Measurements from ENCODE around the gene CACNA2D3.

The CACNA2D3 gene

DNA sequence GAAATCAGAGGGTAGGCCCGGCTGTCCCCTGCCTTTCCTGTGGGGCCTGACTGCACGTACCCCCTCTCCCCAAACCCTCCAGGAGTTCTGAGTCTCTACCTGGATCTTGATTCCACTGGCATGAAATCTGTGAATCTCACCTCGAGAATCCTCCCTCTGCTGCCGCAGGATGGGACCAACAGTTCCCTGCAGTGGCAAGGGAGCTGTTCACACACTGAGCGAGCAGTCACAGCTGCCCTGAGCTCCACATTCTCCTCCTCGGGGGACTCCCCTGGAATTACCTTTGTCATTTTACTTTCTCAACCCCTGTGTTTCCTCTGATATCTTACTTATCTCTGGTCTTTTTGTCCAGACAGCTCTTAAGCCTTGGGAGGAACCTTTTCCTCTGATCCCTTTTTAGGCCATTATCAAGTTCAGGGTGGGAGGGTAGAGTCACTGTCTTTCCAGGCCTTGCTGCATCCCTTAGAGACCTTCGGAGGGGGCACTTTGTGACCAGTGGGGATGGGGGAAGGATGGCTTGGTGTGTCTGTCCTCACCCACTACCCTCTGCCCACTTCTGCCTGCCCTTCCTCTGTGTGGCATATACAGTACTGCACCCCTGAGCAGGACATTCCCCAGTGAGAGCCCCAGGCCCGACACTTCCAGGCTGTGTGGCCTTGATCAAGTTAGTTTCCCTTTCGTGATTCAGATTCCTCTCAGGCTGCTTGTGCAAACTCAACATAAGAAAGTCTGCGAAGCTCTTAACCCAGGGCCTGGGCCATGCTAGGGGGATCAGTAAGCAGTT, 42.0 kb downstream of the CACNA2D3 start:
- TF ChIP-seq, protein P1, sequence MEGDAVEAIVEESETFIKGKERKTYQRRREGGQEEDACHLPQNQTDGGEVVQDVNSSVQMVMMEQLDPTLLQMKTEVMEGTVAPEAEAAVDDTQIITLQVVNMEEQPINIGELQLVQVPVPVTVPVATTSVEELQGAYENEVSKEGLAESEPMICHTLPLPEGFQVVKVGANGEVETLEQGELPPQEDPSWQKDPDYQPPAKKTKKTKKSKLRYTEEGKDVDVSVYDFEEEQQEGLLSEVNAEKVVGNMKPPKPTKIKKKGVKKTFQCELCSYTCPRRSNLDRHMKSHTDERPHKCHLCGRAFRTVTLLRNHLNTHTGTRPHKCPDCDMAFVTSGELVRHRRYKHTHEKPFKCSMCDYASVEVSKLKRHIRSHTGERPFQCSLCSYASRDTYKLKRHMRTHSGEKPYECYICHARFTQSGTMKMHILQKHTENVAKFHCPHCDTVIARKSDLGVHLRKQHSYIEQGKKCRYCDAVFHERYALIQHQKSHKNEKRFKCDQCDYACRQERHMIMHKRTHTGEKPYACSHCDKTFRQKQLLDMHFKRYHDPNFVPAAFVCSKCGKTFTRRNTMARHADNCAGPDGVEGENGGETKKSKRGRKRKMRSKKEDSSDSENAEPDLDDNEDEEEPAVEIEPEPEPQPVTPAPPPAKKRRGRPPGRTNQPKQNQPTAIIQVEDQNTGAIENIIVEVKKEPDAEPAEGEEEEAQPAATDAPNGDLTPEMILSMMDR (IDR thresholded peaks at IDR 0.05), result no peak

DNA sequence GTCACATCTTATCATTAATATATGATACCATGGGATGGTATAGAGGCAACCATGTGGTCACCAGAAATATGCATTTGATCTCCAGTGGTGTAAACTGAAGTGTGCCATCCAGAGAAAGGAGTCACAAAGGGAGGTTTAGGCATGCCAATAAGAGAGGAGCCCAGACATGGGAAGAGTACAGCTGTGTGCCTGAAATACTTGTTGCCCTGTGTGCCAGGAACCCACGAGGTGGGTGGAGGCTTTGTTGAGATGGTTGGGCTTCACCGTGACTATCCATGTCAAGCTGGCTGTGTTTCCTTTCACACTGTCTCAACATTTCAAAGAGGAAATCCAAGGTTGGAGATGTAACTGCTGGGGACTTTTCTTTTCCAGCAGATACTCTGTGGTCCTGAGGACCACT, 43.5 kb downstream of the CACNA2D3 start:
- TF ChIP-seq, protein P1 (IDR thresholded peaks at IDR 0.05), result no peak

DNA sequence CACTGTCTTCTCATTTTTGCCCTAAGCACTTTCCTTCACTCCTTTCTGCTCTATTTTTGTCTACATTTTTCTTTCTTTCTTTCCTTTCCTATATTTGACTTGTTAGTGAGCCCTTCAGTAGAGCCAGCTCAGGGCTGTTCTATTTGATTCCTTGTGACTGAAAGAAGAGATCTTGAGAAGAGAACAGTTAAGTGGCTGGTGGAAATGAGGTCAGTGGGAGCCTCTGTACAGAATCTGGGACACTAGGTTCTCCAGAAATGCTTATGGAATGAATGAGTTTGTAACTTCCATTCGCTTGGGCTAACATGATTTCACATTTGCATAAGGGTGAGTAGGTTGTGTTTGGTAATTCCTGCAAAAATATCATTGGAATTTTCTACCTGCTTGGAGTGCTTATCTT, 45.6 kb downstream of the CACNA2D3 start:
- TF ChIP-seq, protein P1 (IDR thresholded peaks at IDR 0.05), result no peak

DNA sequence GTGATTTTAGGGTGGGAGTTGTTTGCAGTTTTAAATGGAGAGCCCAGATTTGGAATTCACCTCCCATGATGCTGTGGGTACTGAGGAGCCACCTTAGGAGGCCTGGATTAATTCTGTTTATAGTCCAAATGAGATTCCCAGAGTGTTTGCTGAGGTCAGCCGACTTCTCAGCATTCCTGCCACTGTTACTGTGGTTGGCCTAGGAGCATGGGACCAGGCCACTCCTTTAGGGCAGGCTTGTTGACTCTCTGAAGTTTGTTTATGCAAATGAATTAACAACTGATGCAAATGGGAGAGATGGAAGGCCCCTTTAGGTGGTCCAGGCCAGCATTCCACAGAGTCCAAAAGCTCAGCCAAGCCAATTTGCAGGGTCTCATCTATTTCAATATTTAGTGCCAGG, 46.1 kb downstream of the CACNA2D3 start:
- TF ChIP-seq, protein P1 (IDR thresholded peaks at IDR 0.05), result no peak

DNA sequence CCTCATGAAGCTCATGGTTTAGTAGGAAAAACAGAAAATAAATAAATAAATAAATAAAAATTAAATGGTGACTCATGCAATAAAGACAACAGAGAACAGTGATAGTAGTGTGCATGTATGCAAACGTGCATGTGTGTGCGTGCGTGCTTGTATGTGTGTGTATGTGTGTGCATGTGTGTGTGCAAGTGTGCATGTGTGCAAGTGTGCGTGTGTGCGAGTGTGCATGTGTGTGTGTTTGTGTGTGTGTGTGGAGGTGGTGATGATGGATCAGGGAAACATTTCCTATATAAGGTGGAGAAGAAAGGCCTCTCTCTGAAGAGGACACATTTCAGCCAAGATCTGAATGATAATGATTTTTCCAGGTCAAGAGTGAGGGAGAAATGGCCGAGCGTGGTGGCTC, 47.2 kb downstream of the CACNA2D3 start:
- TF ChIP-seq, protein P1 (IDR thresholded peaks at IDR 0.05), result no peak

DNA sequence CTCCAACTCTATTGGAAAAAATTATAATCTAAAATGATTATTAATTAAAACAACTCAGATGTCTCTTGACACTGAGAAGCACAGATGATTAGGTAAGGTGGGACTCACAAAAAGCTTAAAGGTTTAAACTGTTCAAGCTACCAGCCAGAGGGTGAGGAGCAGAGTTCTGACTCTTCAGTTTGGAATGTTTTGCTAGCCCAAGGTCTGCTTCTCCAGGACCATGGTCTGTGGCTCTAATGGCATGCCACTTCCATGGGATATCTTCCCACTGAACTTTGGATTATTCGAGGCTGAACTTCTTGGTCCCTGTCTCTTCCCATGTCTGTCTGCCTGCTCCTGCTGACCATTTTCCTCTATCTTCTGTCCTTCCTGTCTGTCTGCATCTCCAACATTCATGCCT, 49.2 kb downstream of the CACNA2D3 start:
- TF ChIP-seq, protein P1 (IDR thresholded peaks at IDR 0.05), result no peak

DNA sequence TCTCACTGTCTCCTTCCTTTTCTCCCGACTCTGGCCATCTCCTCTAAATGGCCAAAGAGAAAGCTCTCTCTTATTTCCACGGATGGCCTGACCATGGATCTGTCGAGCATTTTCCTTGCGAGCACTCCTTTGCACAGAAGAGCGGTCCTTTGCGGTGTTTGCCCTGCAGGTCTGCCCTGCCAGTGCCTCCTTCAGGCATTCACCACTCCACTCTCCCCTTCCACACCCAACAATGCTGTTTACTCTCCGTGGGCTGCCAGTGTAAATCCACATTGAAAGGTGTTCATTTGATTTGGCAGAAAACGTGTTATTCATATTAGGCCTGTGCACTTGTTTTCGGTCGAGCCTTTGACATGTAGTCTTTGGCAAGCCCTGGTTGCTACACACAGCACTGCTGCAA, 49.6 kb downstream of the CACNA2D3 start:
- TF ChIP-seq, protein P1 (IDR thresholded peaks at IDR 0.05), result no peak

DNA sequence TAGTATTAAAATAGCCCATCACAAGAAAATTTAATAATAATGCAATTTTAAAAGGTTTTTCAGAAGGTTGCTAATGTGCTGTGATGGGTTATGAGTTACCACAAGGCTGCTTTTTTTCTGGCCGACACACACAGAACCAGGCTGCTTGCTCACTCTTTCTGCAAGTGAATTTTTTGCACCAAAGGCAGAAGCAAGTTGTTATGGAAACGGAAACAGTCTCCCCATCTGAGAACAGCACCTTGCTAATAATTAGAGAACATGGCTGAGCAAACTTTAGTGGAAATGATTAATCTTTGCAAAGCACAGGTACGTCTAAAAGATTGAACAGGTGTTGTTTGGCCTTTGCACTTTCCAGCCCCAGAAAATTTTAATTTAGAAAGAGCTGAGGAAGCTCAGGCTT, 51.0 kb downstream of the CACNA2D3 start:
- TF ChIP-seq, protein P1 (IDR thresholded peaks at IDR 0.05), result no peak

Data from LNCAP (cell line).